Measurements from ENCODE around the gene POP4. TPM values are rescaled to one million over a fixed set of nuclear protein-coding genes. Genes with fewer than 3 reads are reported as not detected.

The POP4 gene
- total and polyA plus RNA-seq, 10 of the 15 experiments (the other 5 are each of a cell fraction or from before 2014, with no cell fraction given): 52.1 to 231 (median 118) TPM

DNA sequence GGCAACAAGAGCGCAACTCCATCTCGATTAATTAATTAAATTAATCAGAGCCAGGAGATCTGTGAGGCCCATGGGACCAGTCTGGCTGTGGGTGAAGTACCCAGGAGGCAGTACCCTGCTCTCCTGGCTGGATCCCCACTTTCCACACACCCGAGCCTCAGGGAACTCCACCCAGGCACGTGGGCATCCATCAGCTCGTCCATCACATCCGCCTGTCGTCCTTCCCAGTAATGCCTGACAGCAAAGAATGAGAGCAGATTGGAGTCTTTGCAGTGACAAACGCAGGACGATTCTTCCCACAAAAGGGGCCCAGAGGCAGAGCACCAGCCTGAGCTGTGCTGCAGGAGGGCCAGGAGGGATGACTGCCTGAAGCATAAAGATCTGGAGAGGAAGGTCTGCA lies 44.5 kb upstream of the POP4 start:
- Histone ChIP-seq H4K20me1 (ENCODE audit: control insufficient read depth, insufficient read depth) (no peaks in the 10 kb centered on the region), H3K27me3 (replicated peaks in 1 of 2; ENCODE audit: control insufficient read depth in 2 of 2, insufficient read depth in 2 of 2, low read length in 1 of 2) (no peaks in the 10 kb centered on the region), H3K79me2 (ENCODE audit: control insufficient read depth, insufficient read depth, low read length) (no peaks in the 10 kb centered on the region), H3K9ac (ENCODE audit: control insufficient read depth, insufficient read depth, low read length) (no peak overlapping the region), H3K36me3 (ENCODE audit: control insufficient read depth in 2 of 2, insufficient read depth in 2 of 2, low read length in 1 of 2) (no peaks in the 10 kb centered on the region), H3K27ac (ENCODE audit: control insufficient read depth, insufficient read depth) (no peak overlapping the region), H3K4me2 (ENCODE audit: control insufficient read depth, insufficient read depth) (no peak overlapping the region), H3K4me3 (no peak overlapping the region), H2AFZ (ENCODE audit: control insufficient read depth, low read depth, low read length) (no peak overlapping the region), H3K9me3 (replicated peaks; ENCODE audit: control insufficient read depth, insufficient read depth, low read length) (no peaks in the 10 kb centered on the region; the same call in 2 of the 3 replicates), H3K4me1 (ENCODE audit: control insufficient read depth, insufficient read depth, low read length) (no peaks in the 10 kb centered on the region)
- SMC1A ChIA-PET (ENCODE audit: uncharacterized antibody, unreplicated experiment): no interaction called here
- RAD21 ChIA-PET (ENCODE audit: unreplicated experiment): no interaction called here
- no peak for DNase-seq (ENCODE audit: low read depth, low spot score)
- FAIRE-seq: no peak
- intact Hi-C loops (cut with micrococcal nuclease; ENCODE audit: unreplicated experiment) (no loop called here), in situ Hi-C loops (cut with MboI) (no loop called here)
- BruUV-seq (replicated peaks): no TSS peak
- no peak for ATAC-seq
- POLR2A ChIA-PET: no interaction called here
- TF ChIP-seq, protein P1, sequence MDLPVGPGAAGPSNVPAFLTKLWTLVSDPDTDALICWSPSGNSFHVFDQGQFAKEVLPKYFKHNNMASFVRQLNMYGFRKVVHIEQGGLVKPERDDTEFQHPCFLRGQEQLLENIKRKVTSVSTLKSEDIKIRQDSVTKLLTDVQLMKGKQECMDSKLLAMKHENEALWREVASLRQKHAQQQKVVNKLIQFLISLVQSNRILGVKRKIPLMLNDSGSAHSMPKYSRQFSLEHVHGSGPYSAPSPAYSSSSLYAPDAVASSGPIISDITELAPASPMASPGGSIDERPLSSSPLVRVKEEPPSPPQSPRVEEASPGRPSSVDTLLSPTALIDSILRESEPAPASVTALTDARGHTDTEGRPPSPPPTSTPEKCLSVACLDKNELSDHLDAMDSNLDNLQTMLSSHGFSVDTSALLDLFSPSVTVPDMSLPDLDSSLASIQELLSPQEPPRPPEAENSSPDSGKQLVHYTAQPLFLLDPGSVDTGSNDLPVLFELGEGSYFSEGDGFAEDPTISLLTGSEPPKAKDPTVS (IDR thresholded peaks at IDR 0.05; ENCODE audit: low read depth, low read length): no peak
- no peak for TF ChIP-seq ZBED1 (IDR thresholded peaks at IDR 0.05; ENCODE audit: borderline replicate concordance)
- 27% methylated on average over 9 of the region's 9 CpGs for WGBS (ENCODE audit: insufficient coverage, insufficient replicate concordance, low lambda C conversion rate, missing lambda C conversion rate)
- CTCF ChIA-PET: no interaction called here

- no peak for ATAC-seq
- CTCF ChIA-PET: interaction anchor here (0.7 kb wide), 1 partner anchor 13 kb away, joined by 4 read pairs; no protein-coding TSS in a partner anchor
- H3K4me2 ChIP-seq (ENCODE audit: control insufficient read depth, insufficient read depth): no peak overlapping the region
- no peaks in the 10 kb centered on the region for H3K27me3 ChIP-seq (replicated peaks in 1 of 2; ENCODE audit: control insufficient read depth in 2 of 2, insufficient read depth in 2 of 2, low read length in 1 of 2)
- intact Hi-C loops (cut with micrococcal nuclease; ENCODE audit: unreplicated experiment) (no loop called here), in situ Hi-C loops (cut with MboI) (no loop called here)
- H3K79me2 ChIP-seq (ENCODE audit: control insufficient read depth, insufficient read depth, low read length): no peaks in the 10 kb centered on the region
- FAIRE-seq: no peak
- no peaks in the 10 kb centered on the region for H4K20me1 ChIP-seq (ENCODE audit: control insufficient read depth, insufficient read depth)
- no peak for DNase-seq (ENCODE audit: low read depth, low spot score)
- no peaks in the 10 kb centered on the region for H3K4me1 ChIP-seq (ENCODE audit: control insufficient read depth, insufficient read depth, low read length)
- RAD21 ChIA-PET (ENCODE audit: unreplicated experiment): no interaction called here
- no TSS peak for BruUV-seq (replicated peaks)
- H3K9ac ChIP-seq (ENCODE audit: control insufficient read depth, insufficient read depth, low read length): no peak overlapping the region
- SMC1A ChIA-PET (ENCODE audit: uncharacterized antibody, unreplicated experiment): no interaction called here
- POLR2A ChIA-PET: no interaction called here
- no peak overlapping the region for H3K27ac ChIP-seq (ENCODE audit: control insufficient read depth, insufficient read depth)
- H3K36me3 ChIP-seq (ENCODE audit: control insufficient read depth in 2 of 2, insufficient read depth in 2 of 2, low read length in 1 of 2): no peaks in the 10 kb centered on the region
- no peak overlapping the region for H3K4me3 ChIP-seq
- H2AFZ ChIP-seq (ENCODE audit: control insufficient read depth, low read depth, low read length): no peak overlapping the region
- H3K9me3 ChIP-seq (replicated peaks; ENCODE audit: control insufficient read depth, insufficient read depth, low read length): no peaks in the 10 kb centered on the region; the same call in 2 of the 3 replicates
- WGBS (ENCODE audit: insufficient coverage, insufficient replicate concordance, low lambda C conversion rate, missing lambda C conversion rate): 17% methylated on average over 16 of the region's 16 CpGs
- TF ChIP-seq E2F8 (IDR thresholded peaks at IDR 0.05; ENCODE audit: low read depth, partially characterized antibody) (no peak), EZH2 (IDR thresholded peaks at IDR 0.05; ENCODE audit: borderline replicate concordance, control insufficient read depth, low read depth, low read length) (no peak)
- TF ChIP-seq, protein P2, sequence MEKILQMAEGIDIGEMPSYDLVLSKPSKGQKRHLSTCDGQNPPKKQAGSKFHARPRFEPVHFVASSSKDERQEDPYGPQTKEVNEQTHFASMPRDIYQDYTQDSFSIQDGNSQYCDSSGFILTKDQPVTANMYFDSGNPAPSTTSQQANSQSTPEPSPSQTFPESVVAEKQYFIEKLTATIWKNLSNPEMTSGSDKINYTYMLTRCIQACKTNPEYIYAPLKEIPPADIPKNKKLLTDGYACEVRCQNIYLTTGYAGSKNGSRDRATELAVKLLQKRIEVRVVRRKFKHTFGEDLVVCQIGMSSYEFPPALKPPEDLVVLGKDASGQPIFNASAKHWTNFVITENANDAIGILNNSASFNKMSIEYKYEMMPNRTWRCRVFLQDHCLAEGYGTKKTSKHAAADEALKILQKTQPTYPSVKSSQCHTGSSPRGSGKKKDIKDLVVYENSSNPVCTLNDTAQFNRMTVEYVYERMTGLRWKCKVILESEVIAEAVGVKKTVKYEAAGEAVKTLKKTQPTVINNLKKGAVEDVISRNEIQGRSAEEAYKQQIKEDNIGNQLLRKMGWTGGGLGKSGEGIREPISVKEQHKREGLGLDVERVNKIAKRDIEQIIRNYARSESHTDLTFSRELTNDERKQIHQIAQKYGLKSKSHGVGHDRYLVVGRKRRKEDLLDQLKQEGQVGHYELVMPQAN (conservative IDR thresholded peaks at IDR 0.05): no peak
Measured at GRCh38 chr19:29562299-29563297, 43.5 kb upstream of the POP4 start.
